GM13976 (cell line): ENCODE results near the gene TOMM6.

ENCODE experiments used
- DNase-seq: peaks from one replicate; pipeline ENCODE4 v3.0.0; 2012; ENCODE audit warnings: low spot score
- in situ Hi-C: fragments of 300-500 bp; cut with MboI; formaldehyde crosslinking; loops from one replicate; pipeline ENCODE4 v1.12.0; 2022; ENCODE audit warnings: low sequenced_read_pairs, mixed read lengths, inconsistent platforms; ENCODE audit not compliant: unreplicated experiment
- TF ChIP-seq, protein P1 (sequence below): IDR thresholded peaks from 2 replicates; pipeline ENCODE4 v1.5.1; 2012; ENCODE audit warnings: borderline replicate concordance, mild to moderate bottlenecking; ENCODE audit not compliant: insufficient read depth; ENCODE audit errors: extremely low read depth, missing control alignments, control extremely low read depth

Gene TOMM6

DNA sequence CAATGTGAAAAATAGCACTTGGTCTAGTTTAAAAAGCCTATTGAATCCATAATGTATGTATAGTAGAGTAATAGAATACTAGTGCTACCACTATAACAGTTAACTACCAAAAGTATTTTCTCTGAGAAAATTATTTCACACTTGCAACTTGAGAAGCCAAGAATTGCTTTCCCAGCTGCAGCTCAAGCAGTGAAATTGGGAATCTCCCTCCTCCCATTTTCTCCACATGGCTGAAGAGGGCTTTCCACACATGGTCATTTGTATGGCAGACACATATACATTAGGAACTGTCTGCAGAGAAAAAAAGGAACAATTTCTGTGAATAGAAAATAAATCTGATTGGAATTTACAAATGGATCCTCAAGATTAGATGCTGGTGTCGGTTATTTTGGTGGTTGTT, 34.5 kb downstream of the TOMM6 start:
- DNase-seq, result no peak
- TF ChIP-seq, protein P1, sequence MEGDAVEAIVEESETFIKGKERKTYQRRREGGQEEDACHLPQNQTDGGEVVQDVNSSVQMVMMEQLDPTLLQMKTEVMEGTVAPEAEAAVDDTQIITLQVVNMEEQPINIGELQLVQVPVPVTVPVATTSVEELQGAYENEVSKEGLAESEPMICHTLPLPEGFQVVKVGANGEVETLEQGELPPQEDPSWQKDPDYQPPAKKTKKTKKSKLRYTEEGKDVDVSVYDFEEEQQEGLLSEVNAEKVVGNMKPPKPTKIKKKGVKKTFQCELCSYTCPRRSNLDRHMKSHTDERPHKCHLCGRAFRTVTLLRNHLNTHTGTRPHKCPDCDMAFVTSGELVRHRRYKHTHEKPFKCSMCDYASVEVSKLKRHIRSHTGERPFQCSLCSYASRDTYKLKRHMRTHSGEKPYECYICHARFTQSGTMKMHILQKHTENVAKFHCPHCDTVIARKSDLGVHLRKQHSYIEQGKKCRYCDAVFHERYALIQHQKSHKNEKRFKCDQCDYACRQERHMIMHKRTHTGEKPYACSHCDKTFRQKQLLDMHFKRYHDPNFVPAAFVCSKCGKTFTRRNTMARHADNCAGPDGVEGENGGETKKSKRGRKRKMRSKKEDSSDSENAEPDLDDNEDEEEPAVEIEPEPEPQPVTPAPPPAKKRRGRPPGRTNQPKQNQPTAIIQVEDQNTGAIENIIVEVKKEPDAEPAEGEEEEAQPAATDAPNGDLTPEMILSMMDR, result no peak
- in situ Hi-C loops, result no loop called here

DNA sequence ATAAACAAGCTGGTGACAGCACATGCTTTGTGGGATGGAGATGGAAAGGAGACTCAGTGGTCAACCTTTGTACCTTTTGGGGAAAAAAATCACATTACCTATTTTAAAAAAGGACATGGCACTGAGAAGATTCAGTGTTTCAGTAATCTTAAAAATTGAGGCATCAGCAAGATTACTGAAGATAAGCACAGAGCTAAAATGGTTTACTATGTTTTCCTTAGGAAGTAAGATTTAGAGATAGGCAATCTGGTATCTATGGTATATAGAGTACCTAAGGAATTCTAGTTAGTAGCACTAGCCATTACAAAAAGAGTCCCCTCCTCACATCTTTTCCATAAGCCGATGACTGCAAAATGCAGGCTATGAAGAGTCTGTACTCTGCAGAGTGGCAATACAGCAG, 35.7 kb downstream of the TOMM6 start:
- in situ Hi-C loops, result no loop called here
- DNase-seq, result no peak
- TF ChIP-seq, protein P1, result no peak

DNA sequence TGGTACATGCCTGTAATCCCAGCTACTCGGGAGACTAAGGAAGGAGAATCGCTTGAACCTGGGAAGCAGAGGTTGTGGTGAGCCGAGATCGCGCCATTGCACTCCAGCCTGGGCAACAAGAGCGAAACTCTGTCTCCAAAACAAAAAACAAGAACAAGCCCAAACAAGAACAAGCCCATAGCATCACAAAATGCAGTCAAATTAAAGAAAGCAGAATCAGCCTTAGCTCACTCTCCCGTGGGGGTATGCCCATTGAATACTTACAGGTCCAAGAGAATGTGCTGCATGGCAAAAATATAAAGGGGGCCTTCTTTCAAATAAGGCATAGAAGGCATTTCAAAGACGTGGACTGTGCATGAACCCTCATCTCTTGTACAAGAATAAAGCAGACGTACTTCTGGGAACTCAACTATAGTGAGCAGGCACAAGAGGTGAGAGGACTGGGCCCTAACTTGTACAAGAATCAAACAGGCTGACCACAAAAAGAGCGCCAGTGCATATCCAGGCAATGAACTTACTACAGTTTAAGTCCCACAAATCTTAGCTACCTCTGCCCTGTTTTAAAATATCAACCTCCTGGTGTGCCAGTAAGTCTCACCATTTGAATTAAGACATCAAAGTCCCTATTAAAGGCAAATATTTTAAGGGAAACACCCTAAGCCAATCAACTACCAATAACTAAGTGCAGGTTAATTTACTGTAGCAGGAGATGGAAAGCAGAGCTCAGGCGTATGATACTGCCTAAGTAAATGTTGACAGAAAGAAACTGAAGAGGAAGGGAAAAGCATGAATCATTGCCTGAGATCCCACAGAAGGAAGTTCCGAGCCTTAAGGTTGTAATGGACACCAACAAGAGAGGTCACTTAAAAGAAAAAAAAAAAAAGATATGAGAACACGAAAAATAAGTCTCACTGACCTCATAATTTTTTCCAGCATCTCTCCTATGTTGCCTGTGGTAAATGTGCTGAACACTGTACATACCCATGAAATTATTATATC, 37.4 kb downstream of the TOMM6 start:
- DNase-seq, result no peak
- TF ChIP-seq, protein P1, result no peak
- in situ Hi-C loops, result no loop called here

DNA sequence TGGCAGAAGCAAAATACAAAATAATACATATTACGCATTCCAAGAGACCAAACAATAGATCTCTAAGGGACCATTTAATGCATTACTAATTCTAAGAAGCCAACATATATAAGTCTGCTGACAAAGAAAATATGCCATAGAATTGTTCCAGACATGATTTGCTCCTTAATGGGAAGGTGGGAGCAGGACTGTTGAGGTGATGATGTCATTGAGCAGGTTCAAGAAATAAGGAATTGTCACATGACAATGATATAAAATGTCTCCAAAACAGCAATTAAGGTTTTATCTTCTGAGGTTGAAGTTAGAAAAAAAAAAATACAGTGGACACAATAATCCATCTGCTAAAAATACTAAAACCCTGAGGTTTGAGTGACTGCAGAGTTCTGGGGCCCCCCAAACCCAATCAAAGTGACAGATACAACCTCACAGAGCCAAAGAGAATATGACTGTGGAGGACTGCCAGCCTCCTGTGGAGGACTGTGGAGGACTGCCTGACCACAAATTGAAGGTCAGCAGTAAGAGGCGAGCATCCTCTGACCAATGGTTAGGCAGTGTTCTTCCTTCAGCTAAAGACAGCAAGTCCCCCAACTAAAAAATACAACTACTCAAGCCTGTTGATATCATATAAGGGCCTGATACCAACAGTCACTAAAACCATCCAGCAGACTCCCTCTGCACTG, 39.0 kb downstream of the TOMM6 start:
- DNase-seq, result no peak
- in situ Hi-C loops, result no loop called here
- TF ChIP-seq, protein P1, result no peak

DNA sequence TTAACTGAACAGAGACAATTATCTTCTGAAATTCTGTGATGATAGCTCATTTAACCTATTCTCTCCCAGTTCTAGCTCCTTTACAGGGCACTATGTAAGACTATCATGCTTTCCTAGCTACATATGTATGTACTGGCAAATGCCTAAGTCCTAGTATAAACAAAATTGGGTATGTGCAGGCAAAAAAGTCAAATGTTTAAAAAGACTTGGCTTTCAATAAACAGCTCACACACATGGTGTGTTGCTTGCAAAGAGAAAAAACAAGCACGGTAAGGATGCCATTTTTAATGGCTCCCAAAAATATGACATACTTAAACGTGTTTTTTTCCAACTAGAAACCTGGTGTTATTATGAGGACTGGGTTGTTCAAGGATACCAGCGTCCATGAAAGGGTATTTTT, 44.8 kb downstream of the TOMM6 start:
- in situ Hi-C loops, result no loop called here
- TF ChIP-seq, protein P1, result no peak
- DNase-seq, result no peak

DNA sequence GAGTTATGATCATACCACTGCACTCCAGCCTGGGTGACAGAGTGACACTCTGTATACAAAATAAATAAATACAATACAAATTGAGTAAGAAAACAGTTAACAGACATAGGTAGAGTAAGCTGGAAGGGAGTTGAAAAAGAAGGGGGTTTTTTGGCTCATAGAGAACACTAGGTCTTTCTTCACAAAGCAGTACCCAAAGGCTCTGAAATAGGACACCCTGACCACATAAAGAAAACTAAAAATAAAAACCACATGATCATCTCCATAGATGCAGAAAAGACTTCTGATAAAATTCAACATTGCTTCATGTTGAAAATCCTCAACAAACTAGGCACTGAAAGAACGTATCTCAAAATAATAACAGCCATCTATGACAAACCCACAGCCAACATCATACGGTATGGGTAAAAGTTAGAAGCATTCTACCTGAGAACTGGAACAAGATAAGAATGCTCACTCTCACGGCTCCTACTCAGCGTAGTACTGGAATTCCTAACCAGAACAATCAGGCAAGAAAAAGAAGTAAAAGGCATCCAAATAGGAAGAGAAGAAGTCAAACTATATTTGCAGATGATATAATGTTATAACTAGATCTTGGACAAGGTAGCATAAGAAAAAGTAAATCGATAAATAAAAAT, 48.6 kb downstream of the TOMM6 start:
- in situ Hi-C loops, result no loop called here
- TF ChIP-seq, protein P1, result no peak
- peak; percentile 40 for DNase-seq
